Body of pancreas (tissue), 4 donors: ENCODE results near the gene HOXB9.

Experiments used
- POLR2A ChIP-seq, 3 donors: fragments of 450-650 bp; IDR thresholded peaks; one replicate each; pipeline ENCODE4 v1.6.1; 2016; ENCODE audit warnings: antibody characterized with exemption in 3 of 3, mild to moderate bottlenecking in 2 of 3
- TF ChIP-seq, protein P1 (sequence below), 7 experiments: fragments of 450-650 bp in 4 of 7; fragments of 200-600 bp in 3 of 7; sonication (generic) in 3 of 7; IDR thresholded peaks; one replicate each; pipeline ENCODE4 v1.5.1; 2016 to 2019; ENCODE audit warnings: antibody characterized with exemption in 7 of 7

DNA sequence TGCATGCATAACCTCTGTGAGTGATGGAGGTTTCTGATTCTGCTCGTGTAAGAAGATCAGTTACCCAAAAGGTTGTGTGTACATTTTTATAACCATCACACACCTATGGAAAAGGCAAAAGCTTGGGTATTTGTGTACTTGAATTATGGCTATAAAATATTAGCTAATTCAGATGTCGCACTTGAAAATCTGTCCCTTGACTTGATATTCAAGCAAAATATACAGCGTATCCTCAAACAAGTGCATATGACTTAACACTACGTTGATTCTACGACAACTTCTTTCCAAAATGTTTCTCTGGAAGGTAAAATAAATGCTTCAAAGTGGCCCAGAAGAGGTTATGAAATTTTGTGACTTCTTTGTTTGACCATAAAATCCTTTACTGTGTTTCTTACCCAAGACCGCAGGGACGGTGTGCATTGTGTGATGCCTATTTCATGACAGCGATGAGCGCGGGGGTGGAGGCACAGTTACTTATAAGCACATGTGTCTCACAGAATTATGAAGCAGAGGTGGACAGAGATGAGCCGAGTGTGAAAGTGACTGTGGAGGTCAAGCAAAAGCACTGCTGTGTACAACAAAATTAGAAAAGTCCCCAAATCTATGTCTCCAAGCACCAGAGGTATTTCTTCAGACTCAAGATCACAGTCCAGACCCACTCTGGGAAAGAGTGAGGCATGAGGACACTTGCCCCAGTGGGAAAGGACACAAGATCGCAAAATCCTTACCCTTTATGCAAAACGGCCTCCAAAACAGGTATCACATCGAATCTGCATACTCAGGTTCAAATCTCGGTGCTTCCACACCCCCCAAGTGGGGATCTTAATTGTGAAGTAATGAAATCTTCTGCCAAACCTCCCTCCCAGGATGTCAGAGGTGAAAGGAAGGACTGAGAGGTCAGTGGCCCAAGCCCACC lies 4.1 kb upstream of the HOXB9 start:
- TF ChIP-seq, protein P1, sequence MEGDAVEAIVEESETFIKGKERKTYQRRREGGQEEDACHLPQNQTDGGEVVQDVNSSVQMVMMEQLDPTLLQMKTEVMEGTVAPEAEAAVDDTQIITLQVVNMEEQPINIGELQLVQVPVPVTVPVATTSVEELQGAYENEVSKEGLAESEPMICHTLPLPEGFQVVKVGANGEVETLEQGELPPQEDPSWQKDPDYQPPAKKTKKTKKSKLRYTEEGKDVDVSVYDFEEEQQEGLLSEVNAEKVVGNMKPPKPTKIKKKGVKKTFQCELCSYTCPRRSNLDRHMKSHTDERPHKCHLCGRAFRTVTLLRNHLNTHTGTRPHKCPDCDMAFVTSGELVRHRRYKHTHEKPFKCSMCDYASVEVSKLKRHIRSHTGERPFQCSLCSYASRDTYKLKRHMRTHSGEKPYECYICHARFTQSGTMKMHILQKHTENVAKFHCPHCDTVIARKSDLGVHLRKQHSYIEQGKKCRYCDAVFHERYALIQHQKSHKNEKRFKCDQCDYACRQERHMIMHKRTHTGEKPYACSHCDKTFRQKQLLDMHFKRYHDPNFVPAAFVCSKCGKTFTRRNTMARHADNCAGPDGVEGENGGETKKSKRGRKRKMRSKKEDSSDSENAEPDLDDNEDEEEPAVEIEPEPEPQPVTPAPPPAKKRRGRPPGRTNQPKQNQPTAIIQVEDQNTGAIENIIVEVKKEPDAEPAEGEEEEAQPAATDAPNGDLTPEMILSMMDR (IDR thresholded peaks at IDR 0.05), result no peak
- TF ChIP-seq POLR2A (IDR thresholded peaks at IDR 0.05), result no peak
